ENCODE data around the gene TOR4A.
"Not testable (repeated sequence)": the region's sequence is repeated elsewhere in the genome, so short reads cannot be mapped to it uniquely, and the experiment has no call there.

Gene TOR4A

GRCh38 chr9:137253717-137254623 is 23.6 kb upstream of the TOR4A start:
- no peak for DNase-seq

- peak; percentile 93 for DNase-seq
Measured at GRCh38 chr9:137254624-137255447, 22.7 kb upstream of the TOR4A start, which contains the start of gene NELFB. NELFB (plus strand) TSS chr9:137255327.

GRCh38 chr9:137255448-137256114 is 21.9 kb upstream of the TOR4A start:
- no peak for DNase-seq

GRCh38 chr9:137256362-137256761 is 21.2 kb upstream of the TOR4A start:
- DNase-seq: no peak

GRCh38 chr9:137256856-137257255 is 20.7 kb upstream of the TOR4A start:
- no peak for DNase-seq

GRCh38 chr9:137262173-137262908 is 15.2 kb upstream of the TOR4A start:
- DNase-seq: not testable (repeated sequence)

GRCh38 chr9:137262909-137263285 is 14.6 kb upstream of the TOR4A start:
- no peak for DNase-seq

GRCh38 chr9:137263506-137263905 is 14.0 kb upstream of the TOR4A start:
- no peak for DNase-seq

GRCh38 chr9:137264067-137264466 is 13.5 kb upstream of the TOR4A start:
- DNase-seq: no peak

GRCh38 chr9:137265496-137266161 is 11.9 kb upstream of the TOR4A start:
- no peak for DNase-seq

- DNase-seq: no peak
Measured at GRCh38 chr9:137266162-137266527, 11.4 kb upstream of the TOR4A start.

GRCh38 chr9:137266585-137267453 is 10.7 kb upstream of the TOR4A start:
- DNase-seq: no peak

GRCh38 chr9:137267933-137268355 is 9.6 kb upstream of the TOR4A start:
- no peak for DNase-seq

- DNase-seq: no peak
Measured at GRCh38 chr9:137268538-137269201, 8.9 kb upstream of the TOR4A start.

GRCh38 chr9:137269231-137269772 is 8.2 kb upstream of the TOR4A start:
- no peak for DNase-seq

GRCh38 chr9:137270929-137271695 is 6.4 kb upstream of the TOR4A start:
- DNase-seq: no peak

GRCh38 chr9:137271696-137272076 is 5.8 kb upstream of the TOR4A start:
- DNase-seq: no peak

- DNase-seq: no peak
Measured at GRCh38 chr9:137272241-137273094, 5.1 kb upstream of the TOR4A start.
